NCI-H446 (cell line): ENCODE measurements around the gene SERPINA4.

Experiments
- DNase-seq, 2 experiments: peaks; one replicate each; lab custom pipeline; 2025; lab: John Stamatoyannopoulos, UW

Gene SERPINA4

GRCh38 chr14:94615823-94616570 lies 54.8 kb downstream of the SERPINA4 start:
- DNase-seq, result no peak

DNA sequence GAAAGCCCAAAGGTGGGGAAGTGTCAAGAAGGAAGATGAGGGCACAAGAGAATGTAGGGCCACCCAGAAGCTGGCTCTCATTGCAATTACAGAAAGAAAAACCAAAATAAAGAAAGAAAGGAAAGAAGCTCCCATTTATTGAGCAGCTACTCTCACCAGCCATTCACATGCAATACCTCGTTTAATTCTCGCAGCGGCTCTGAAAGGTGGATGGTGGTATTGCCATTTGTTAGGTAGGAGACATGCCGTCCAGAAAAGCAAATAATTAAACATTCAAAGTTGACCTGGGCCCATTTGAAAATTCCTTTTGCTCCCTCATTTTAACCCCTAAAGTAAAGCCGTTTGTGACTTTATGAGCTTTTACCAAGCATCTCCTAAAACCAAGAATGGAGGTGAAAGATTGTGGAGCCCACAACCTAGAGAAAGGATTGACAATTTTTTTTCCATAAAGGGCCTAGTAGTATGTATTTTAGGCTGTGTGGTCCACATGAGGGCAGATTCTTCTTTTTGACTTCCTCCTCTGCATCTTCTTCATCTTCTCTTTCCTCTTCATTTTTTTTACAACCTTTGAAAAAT lies 56.2 kb downstream of the SERPINA4 start:
- no peak for DNase-seq

GRCh38 chr14:94617988-94618822 lies 57.0 kb downstream of the SERPINA4 start:
- no peak for DNase-seq

DNA sequence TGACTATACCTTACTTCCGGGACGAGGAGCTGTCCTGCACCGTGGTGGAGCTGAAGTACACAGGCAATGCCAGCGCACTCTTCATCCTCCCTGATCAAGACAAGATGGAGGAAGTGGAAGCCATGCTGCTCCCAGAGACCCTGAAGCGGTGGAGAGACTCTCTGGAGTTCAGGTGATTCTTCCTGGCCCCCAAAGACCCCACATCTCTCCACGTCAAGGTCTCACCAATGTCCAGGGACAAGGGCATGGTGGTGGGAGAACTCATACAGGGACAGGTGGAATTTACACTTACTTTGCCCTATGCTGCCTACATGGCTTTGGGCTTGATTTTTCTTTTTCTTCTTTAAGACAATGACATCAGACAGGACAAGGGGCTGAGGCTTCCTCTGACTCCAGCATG lies 58.1 kb downstream of the SERPINA4 start:
- no peak for DNase-seq
